HEK293 (cell line): Measurements from ENCODE around the gene COMMD3.
A peak's percentile ranks its signal among the peaks of the same experiment; 100 is the strongest.

ENCODE experiments used
- CTCF ChIA-PET: fragments of 350-600 bp; formaldehyde crosslinking; extraction: SDS; loops from one replicate; lab custom pipeline; 2021; ENCODE audit warnings: antibody characterized with exemption; lab: Yijun Ruan, JAX
- POLR2A ChIA-PET: fragments of 300-600 bp; formaldehyde crosslinking; extraction: SDS; loops from one replicate; lab custom pipeline; 2020; ENCODE audit warnings: antibody characterized with exemption, inconsistent platforms; lab: Yijun Ruan, JAX
- H3K27ac ChIP-seq: fragments of 200-500 bp; sonication (Bioruptor generic); 2 replicates; pipeline ENCODE4 v1.5.1; 2014; ENCODE audit warnings: low read depth, low read length, control low read depth, inconsistent platforms; ENCODE audit errors: extremely low read depth
- H3K36me3 ChIP-seq, 2 experiments: fragments of 200-500 bp in 1 of 2; sonication (Bioruptor generic) in 1 of 2; 1 replicate in 1 of 2; 2 replicates in 1 of 2; pipeline ENCODE4 v1.5.1; 2014 to 2017; ENCODE audit warnings: inconsistent platforms in 2 of 2, low read length in 2 of 2; ENCODE audit not compliant: control insufficient read depth in 2 of 2, insufficient read depth in 1 of 2
- H3K4me1 ChIP-seq: fragments of 200-500 bp; sonication (Bioruptor generic); 2 replicates; pipeline ENCODE4 v1.5.1; 2014; ENCODE audit warnings: mild to moderate bottlenecking, low read length, inconsistent platforms; ENCODE audit not compliant: control insufficient read depth, insufficient read depth
- H3K4me3 ChIP-seq: 2 replicates; pipeline ENCODE4 v1.5.1; 2011; ENCODE audit warnings: low read depth, mild to moderate bottlenecking, control low read depth, low read length, moderate library complexity
- H3K9me3 ChIP-seq: fragments of 200-500 bp; sonication (Bioruptor generic); 2 replicates; pipeline ENCODE4 v1.5.1; 2014; ENCODE audit warnings: low read depth, low read length, inconsistent platforms; ENCODE audit not compliant: control insufficient read depth, insufficient read depth
- ELK4 ChIP-seq: IDR thresholded peaks from 2 replicates; pipeline ENCODE4 v1.6.1; 2011; ENCODE audit warnings: mild to moderate bottlenecking, low read depth, low read length, borderline replicate concordance
- HOXC10 ChIP-seq: sonication (generic); formaldehyde crosslinking; IDR thresholded peaks from 2 replicates; pipeline ENCODE4 v1.8.1; 2023; ENCODE audit warnings: mild to moderate bottlenecking, missing genetic modification reagents
- PRDM10 ChIP-seq: fragments of 450-650 bp; formaldehyde crosslinking; IDR thresholded peaks from 2 replicates; pipeline ENCODE4 v1.5.1; 2016; ENCODE audit warnings: missing biosample characterization, missing genetic modification characterization
- PRDM2 ChIP-seq: fragments of 450-650 bp; formaldehyde crosslinking; IDR thresholded peaks from 2 replicates; pipeline ENCODE4 v1.5.1; 2016; ENCODE audit warnings: missing biosample characterization, missing genetic modification characterization, borderline replicate concordance
- YY2 ChIP-seq: fragments of 450-650 bp; formaldehyde crosslinking; IDR thresholded peaks from 2 replicates; pipeline ENCODE4 v1.5.1; 2016; ENCODE audit warnings: missing biosample characterization, missing genetic modification characterization
- ZEB2 ChIP-seq: fragments of 450-650 bp; formaldehyde crosslinking; IDR thresholded peaks from 2 replicates; pipeline ENCODE4 v1.5.1; 2016; ENCODE audit warnings: missing biosample characterization, missing genetic modification characterization
- ZNF148 ChIP-seq: fragments of 450-650 bp; formaldehyde crosslinking; IDR thresholded peaks from 2 replicates; pipeline ENCODE4 v1.5.0; 2017; ENCODE audit warnings: missing biosample characterization, missing genetic modification characterization, borderline replicate concordance
- ZNF155 ChIP-seq: fragments of 450-650 bp; formaldehyde crosslinking; IDR thresholded peaks from 2 replicates; pipeline ENCODE4 v1.5.1; 2016; ENCODE audit warnings: missing biosample characterization, missing genetic modification characterization
- ZNF169 ChIP-seq: fragments of 450-650 bp; formaldehyde crosslinking; IDR thresholded peaks from 2 replicates; pipeline ENCODE4 v1.5.1; 2016; ENCODE audit warnings: missing biosample characterization, missing genetic modification characterization
- ZNF223 ChIP-seq: fragments of 450-650 bp; formaldehyde crosslinking; IDR thresholded peaks from 2 replicates; pipeline ENCODE4 v1.5.1; 2016; ENCODE audit warnings: missing biosample characterization, missing genetic modification characterization
- ZNF24 ChIP-seq: fragments of 450-650 bp; formaldehyde crosslinking; IDR thresholded peaks from 2 replicates; pipeline ENCODE4 v1.5.1; 2016; ENCODE audit warnings: missing biosample characterization, missing genetic modification characterization
- ZNF658 ChIP-seq: fragments of 450-650 bp; formaldehyde crosslinking; IDR thresholded peaks from 2 replicates; pipeline ENCODE4; 2016; ENCODE audit warnings: missing biosample characterization, missing genetic modification characterization
- ZNF692 ChIP-seq: fragments of 450-650 bp; formaldehyde crosslinking; IDR thresholded peaks from 2 replicates; pipeline ENCODE4 v1.5.1; 2016; ENCODE audit warnings: missing biosample characterization, missing genetic modification characterization

Gene COMMD3

GRCh38 chr10:22316286-22317075, at the start of gene COMMD3 (continued):
- TF ChIP-seq ZNF692 (tag by site-specific recombination) = 0 out of 2 replicates have a peak, but pooled peaks have one; percentile 43

GRCh38 chr10:22268503-22268902, 47.7 kb upstream of the COMMD3 start:
- Histone ChIP-seq H3K4me3 (no peak overlapping the region), H3K4me1 (no peaks in the 10 kb centered on the region), H3K27ac (no peak overlapping the region), H3K36me3 (no peaks in the 10 kb centered on the region), H3K9me3 (no peaks in the 10 kb centered on the region)
- ChIA-PET CTCF (no interaction called here), POLR2A (no interaction called here)
- TF ChIP-seq HOXC10 (CRISPR knock-in tag) = no peak
- TF ChIP-seq ZNF148 = no peak
- TF ChIP-seq ZNF155 (tag by site-specific recombination) = no peak
- no peak for TF ChIP-seq ELK4
- TF ChIP-seq YY2 (tag by site-specific recombination) = no peak
- no peak for TF ChIP-seq ZEB2
- no peak for TF ChIP-seq ZNF169 (tag by site-specific recombination)
- no peak for TF ChIP-seq PRDM10 (tag by site-specific recombination)
- no peak for TF ChIP-seq PRDM2 (tag by site-specific recombination)
- TF ChIP-seq ZNF24 (tag by site-specific recombination) = no peak
- no peak for TF ChIP-seq ZNF658 (tag by site-specific recombination)
- no peak for TF ChIP-seq ZNF223 (tag by site-specific recombination)
